Left cardiac atrium (tissue), 4 donors: Measurements from ENCODE around the gene ASIC4. TPM values are rescaled to one million over a fixed set of nuclear protein-coding genes. Genes with fewer than 3 reads are reported as not detected.

Experiments
- ATAC-seq, 2 donors: fragments of 200-7000 bp; cut with Tn5 transposase; one replicate each; pipeline ENCODE4 v1.9.1; 2020; ENCODE audit warnings: mild to moderate bottlenecking in 2 of 2, moderate library complexity in 2 of 2
- DNase-seq: peaks from one replicate; pipeline ENCODE4 v3.0.0-alpha.2; 2020
- intact Hi-C, 2 donors: fragments of 100-400 bp; cut with DNase I; formaldehyde crosslinking; loops; one replicate each; pipeline versions ENCODE4 v1.14.1 to v1.15.1; 2022 to 2023
- total RNA-seq, 2 donors: library from RNA; stranded (reverse); fragmentation: NEBNext Ultra II Directional; extraction: Animal tissue kit (Norgen Biotek cat#: 25700); gene quantifications; one replicate each; pipeline ENCODE4 v1.2.1, GENCODE V29; 2021
- donor health status: DM: no; HTN: yes; CAD: no.
- donor health status: DM: no; HTN: yes; CAD: no; lungs with severe emphysema.
- donor health status: DM: yes; HTN: yes; CAD: no.
- donor health status: Dilated cardiomyopathy.

ASIC4 gene
- total RNA-seq, 2 donors from 2014 or later = 0.32 TPM; not detected in 1

GRCh38 chr2:219556413-219556812 is 42.1 kb downstream of the ASIC4 start:
- no peak for ATAC-seq
- no peak for DNase-seq
- intact Hi-C loops = no loop called here

- intact Hi-C loops = no loop called here
- ATAC-seq = no peak
- peak; percentile 21 for DNase-seq
Measured at GRCh38 chr2:219557320-219557719, 43.0 kb downstream of the ASIC4 start.

- DNase-seq = no peak
- no peak for ATAC-seq
- intact Hi-C loops = no loop called here
Measured at GRCh38 chr2:219557791-219558785, 43.8 kb downstream of the ASIC4 start.

GRCh38 chr2:219559156-219559915 is 45.1 kb downstream of the ASIC4 start:
- DNase-seq (no peak), ATAC-seq (no peak)
- intact Hi-C loops = no loop called here

- ATAC-seq = peak; percentile 4 to 13
- no peak for DNase-seq
- intact Hi-C loops = no loop called here
Measured at GRCh38 chr2:219560037-219560892, 46.0 kb downstream of the ASIC4 start.

- intact Hi-C loops = no loop called here
- ATAC-seq (no peak), DNase-seq (no peak)
Measured at GRCh38 chr2:219560893-219561178, 46.6 kb downstream of the ASIC4 start.

- intact Hi-C loops = no loop called here
- peak in 1 of 2 donors; percentile 25 for ATAC-seq
Measured at GRCh38 chr2:219561179-219562048, 47.1 kb downstream of the ASIC4 start.

GRCh38 chr2:219562049-219563020 is 48.1 kb downstream of the ASIC4 start:
- intact Hi-C loops = no loop called here
- no peak for ATAC-seq
- DNase-seq = no peak

More at GRCh38 chr2:219561179-219562048, 47.1 kb downstream of the ASIC4 start:
- no peak for DNase-seq

GRCh38 chr2:219563271-219563928 is 49.1 kb downstream of the ASIC4 start:
- intact Hi-C loops = no loop called here
- DNase-seq = no peak
- no peak for ATAC-seq

GRCh38 chr2:219565130-219566080 is 51.1 kb downstream of the ASIC4 start:
- intact Hi-C loops = no loop called here
- DNase-seq (no peak), ATAC-seq (no peak)

- no peak for DNase-seq
- ATAC-seq = no peak
- intact Hi-C loops = no loop called here
Measured at GRCh38 chr2:219566640-219567039, 52.4 kb downstream of the ASIC4 start.

- intact Hi-C loops = no loop called here
- DNase-seq (no peak), ATAC-seq (no peak)
Measured at GRCh38 chr2:219567131-219567530, 52.8 kb downstream of the ASIC4 start.

- intact Hi-C loops = no loop called here
- ATAC-seq (no peak), DNase-seq (no peak)
Measured at GRCh38 chr2:219567791-219568361, 53.6 kb downstream of the ASIC4 start.

GRCh38 chr2:219569041-219569440 is 54.8 kb downstream of the ASIC4 start:
- DNase-seq = no peak
- intact Hi-C loops = no loop called here
- ATAC-seq = no peak

- ATAC-seq (no peak), DNase-seq (no peak)
- intact Hi-C loops = loop anchor here in 1 of 2 donors (2.0 kb wide), 1 partner anchor 73 kb away; no protein-coding TSS in a partner anchor
Measured at GRCh38 chr2:219569635-219570034, 55.4 kb downstream of the ASIC4 start.
